Lung (tissue), 12 donors: ENCODE measurements around the gene CA10. TPM values are rescaled to one million over a fixed set of nuclear protein-coding genes. Genes with fewer than 3 reads are reported as not detected.

Source experiments
- ATAC-seq: fragments of 200-7000 bp; cut with Tn5 transposase; one replicate; pipeline ENCODE4 v1.9.1; 2020; ENCODE audit warnings: moderate number of reproducible peaks; ENCODE audit not compliant: insufficient read depth, low FRiP score
- DNase-seq, 3 donors: peaks; one replicate each; pipeline ENCODE4 v3.0.0-alpha.2; 2013 to 2017
- H3K27ac ChIP-seq, 2 donors: one replicate each; pipeline ENCODE4 v1.5.1; 2013; ENCODE audit warnings: mild to moderate bottlenecking in 2 of 2, moderate library complexity in 2 of 2, control low read depth in 1 of 2, inconsistent platforms in 1 of 2, low read depth in 1 of 2, low read length in 1 of 2
- H3K27me3 ChIP-seq, 3 donors: one replicate each; pipeline ENCODE4 v1.5.1; 2013; ENCODE audit warnings: low read length in 2 of 3; ENCODE audit not compliant: control insufficient read depth in 3 of 3, insufficient read depth in 3 of 3
- H3K36me3 ChIP-seq, 4 donors: one replicate each; pipeline ENCODE4 v1.5.1; 2013; ENCODE audit warnings: low read length in 4 of 4, mild to moderate bottlenecking in 1 of 4, moderate library complexity in 1 of 4; ENCODE audit not compliant: control insufficient read depth in 4 of 4, insufficient read depth in 4 of 4
- H3K4me1 ChIP-seq, 5 donors: one replicate each; pipeline ENCODE4 v1.5.1; 2013; ENCODE audit warnings: low read length in 5 of 5, mild to moderate bottlenecking in 2 of 5, moderate library complexity in 1 of 5; ENCODE audit not compliant: control insufficient read depth in 5 of 5, insufficient read depth in 5 of 5
- H3K4me3 ChIP-seq: one replicate; pipeline ENCODE4 v1.5.1; 2013; ENCODE audit warnings: mild to moderate bottlenecking, control low read depth, moderate library complexity
- H3K9ac ChIP-seq, 2 donors: one replicate each; pipeline ENCODE4 v1.5.1; 2013; ENCODE audit warnings: low read length in 2 of 2, control low read depth in 1 of 2; ENCODE audit not compliant: insufficient read depth in 1 of 2
- H3K9me3 ChIP-seq, 4 donors: one replicate each; pipeline ENCODE4 v1.5.1; 2013; ENCODE audit warnings: low read length in 3 of 4, mild to moderate bottlenecking in 1 of 4, moderate library complexity in 1 of 4; ENCODE audit not compliant: control insufficient read depth in 4 of 4, insufficient read depth in 3 of 4
- CTCF ChIP-seq: IDR thresholded peaks from 2 replicates; pipeline ENCODE4 v1.5.1; 2012; ENCODE audit warnings: mild to moderate bottlenecking; ENCODE audit errors: control extremely low read depth, extremely low read depth
- WGBS, 2 donors: extraction: QIAGEN DNeasy Blood & Tissue Kit; methylation state at CpG; one replicate each; pipeline ENCODE4 v1.1.7; 2013; 5-methylcytosine and 5-hydroxymethylcytosine counted together
- polyA plus RNA-seq, 2 donors: library from polyadenylated mRNA; stranded (reverse); fragments of 200-250 nt; gene quantifications; one replicate each; pipeline ENCODE4 v1.2.1, GENCODE V29; 2013
- total RNA-seq, 2 donors: library from RNA; depleted of rRNA in 1 of 2; stranded (reverse); fragments of >200 nt in 1 of 2; gene quantifications; one replicate each; pipeline ENCODE4 v1.2.1, GENCODE V29; 2014 to 2021
- donor health status: control.
- donor health status: control.
- donor health status: Bipolar disorder and iron deficiency.
- donor health status: healthy.
- donor health status: DM: yes; HTN: yes; CAD: no.

CA10 gene
- total and polyA plus RNA-seq, 4 donors = 0.04 to 0.17 TPM; not detected in 2

GRCh38 chr17:51853857-51854256 is 304.7 kb downstream of the CA10 start:
- DNase-seq = no peak
- no peak for ATAC-seq
- Histone ChIP-seq H3K9me3 (no peaks in the 10 kb centered on the region), H3K36me3 (no peaks in the 10 kb centered on the region), H3K9ac (no peak overlapping the region), H3K27ac (no peak overlapping the region), H3K4me1 (no peaks in the 10 kb centered on the region), H3K4me3 (no peak overlapping the region), H3K27me3 (peaks cover 0 to 3% (median 0%) of the 10 kb centered on the region in 3 donors)
- WGBS, 2 donors = 61 to 75% methylated on average over 5 of the region's 5 CpGs
- no peak for TF ChIP-seq CTCF

- H3K9me3 ChIP-seq = no peaks in the 10 kb centered on the region
- ATAC-seq (no peak), DNase-seq (no peak)
- H3K9ac ChIP-seq = no peak overlapping the region
- H3K27me3 ChIP-seq = peaks cover 0 to 3% (median 0%) of the 10 kb centered on the region in 3 donors
- no peaks in the 10 kb centered on the region for H3K4me1 ChIP-seq
- no peak for TF ChIP-seq CTCF
- H3K36me3 ChIP-seq = no peaks in the 10 kb centered on the region
- H3K4me3 ChIP-seq = no peak overlapping the region
- no peak overlapping the region for H3K27ac ChIP-seq
These were observed 305.9 kb downstream of the CA10 start for GRCh38 chr17:51852603-51853002.

GRCh38 chr17:51850201-51850600 is 308.3 kb downstream of the CA10 start:
- Histone ChIP-seq H3K4me3 (no peak overlapping the region), H3K27ac (no peak overlapping the region), H3K9ac (no peak overlapping the region), H3K4me1 (no peaks in the 10 kb centered on the region), H3K27me3 (no peaks in the 10 kb centered on the region), H3K36me3 (no peaks in the 10 kb centered on the region), H3K9me3 (no peaks in the 10 kb centered on the region)
- no peak for ATAC-seq
- 44 to 49% methylated on average over 3 of the region's 3 CpGs for WGBS, 2 donors
- no peak for DNase-seq
- no peak for TF ChIP-seq CTCF

GRCh38 chr17:51848451-51848850 is 310.1 kb downstream of the CA10 start:
- WGBS, 2 donors = 67 to 77% methylated on average over 3 of the region's 3 CpGs
- ATAC-seq (no peak), DNase-seq (no peak)
- H3K9ac ChIP-seq = no peak overlapping the region
- no peaks in the 10 kb centered on the region for H3K4me1 ChIP-seq
- TF ChIP-seq CTCF = no peak
- no peaks in the 10 kb centered on the region for H3K36me3 ChIP-seq
- no peak overlapping the region for H3K4me3 ChIP-seq
- H3K27me3 ChIP-seq = no peaks in the 10 kb centered on the region
- no peaks in the 10 kb centered on the region for H3K9me3 ChIP-seq
- no peak overlapping the region for H3K27ac ChIP-seq
